ENCODE results near the gene FHOD3. TPM values are rescaled to one million over a fixed set of nuclear protein-coding genes. Genes with fewer than 3 reads are reported as not detected.
"Not testable (repeated sequence)": the region's sequence is repeated elsewhere in the genome, so short reads cannot be mapped to it uniquely, and the experiment has no call there.

FHOD3 gene
- total RNA-seq, 1 experiment from 2014 or later = 43.0 TPM

- no peak for DNase-seq (ENCODE audit: low read depth)
Observed at GRCh38 chr18:36536426-36536825, 238.9 kb downstream of the FHOD3 start.

- DNase-seq (ENCODE audit: low read depth) = no peak
Observed at GRCh38 chr18:36537289-36537688, 239.8 kb downstream of the FHOD3 start.

- DNase-seq (ENCODE audit: low read depth) = peak; percentile 11
Observed at GRCh38 chr18:36539674-36540231, 242.2 kb downstream of the FHOD3 start.

GRCh38 chr18:36543030-36543429 lies 245.5 kb downstream of the FHOD3 start:
- DNase-seq (ENCODE audit: low read depth) = no peak

- no peak for DNase-seq (ENCODE audit: low read depth)
Observed at GRCh38 chr18:36543991-36544725, 246.6 kb downstream of the FHOD3 start.

- DNase-seq (ENCODE audit: low read depth) = no peak
Observed at GRCh38 chr18:36545821-36546427, 248.4 kb downstream of the FHOD3 start.

- DNase-seq (ENCODE audit: low read depth) = no peak
Observed at GRCh38 chr18:36546876-36547275, 249.4 kb downstream of the FHOD3 start.

- no peak for DNase-seq (ENCODE audit: low read depth)
Observed at GRCh38 chr18:36547544-36547943, 250.0 kb downstream of the FHOD3 start.

- DNase-seq (ENCODE audit: low read depth) = not testable (repeated sequence)
Observed at GRCh38 chr18:36551274-36551673, 253.8 kb downstream of the FHOD3 start.

GRCh38 chr18:36558234-36558633 lies 260.7 kb downstream of the FHOD3 start:
- DNase-seq (ENCODE audit: low read depth) = no peak

GRCh38 chr18:36559149-36559857 lies 261.8 kb downstream of the FHOD3 start:
- DNase-seq (ENCODE audit: low read depth) = no peak

GRCh38 chr18:36560187-36560586 lies 262.7 kb downstream of the FHOD3 start:
- DNase-seq (ENCODE audit: low read depth) = no peak

GRCh38 chr18:36561046-36561445 lies 263.5 kb downstream of the FHOD3 start:
- DNase-seq (ENCODE audit: low read depth) = no peak

- DNase-seq (ENCODE audit: low read depth) = no peak
Observed at GRCh38 chr18:36564841-36565240, 267.3 kb downstream of the FHOD3 start.

- DNase-seq (ENCODE audit: low read depth) = no peak
Observed at GRCh38 chr18:36567800-36568199, 270.3 kb downstream of the FHOD3 start.

- DNase-seq (ENCODE audit: low read depth) = no peak
Observed at GRCh38 chr18:36568487-36568886, 271.0 kb downstream of the FHOD3 start.

GRCh38 chr18:36572135-36572856 lies 274.8 kb downstream of the FHOD3 start:
- peak; percentile 58 for DNase-seq (ENCODE audit: low read depth)

- DNase-seq (ENCODE audit: low read depth) = no peak
Observed at GRCh38 chr18:36576339-36576738, 278.8 kb downstream of the FHOD3 start.

GRCh38 chr18:36578871-36579710 lies 281.6 kb downstream of the FHOD3 start:
- peak; percentile 47 for DNase-seq (ENCODE audit: low read depth)

GRCh38 chr18:36580266-36580665 lies 282.8 kb downstream of the FHOD3 start:
- DNase-seq (ENCODE audit: low read depth) = peak; percentile 50

Measured in HT1080 (cell line).